Measurements from ENCODE around the gene TPK1.

The TPK1 gene

DNA sequence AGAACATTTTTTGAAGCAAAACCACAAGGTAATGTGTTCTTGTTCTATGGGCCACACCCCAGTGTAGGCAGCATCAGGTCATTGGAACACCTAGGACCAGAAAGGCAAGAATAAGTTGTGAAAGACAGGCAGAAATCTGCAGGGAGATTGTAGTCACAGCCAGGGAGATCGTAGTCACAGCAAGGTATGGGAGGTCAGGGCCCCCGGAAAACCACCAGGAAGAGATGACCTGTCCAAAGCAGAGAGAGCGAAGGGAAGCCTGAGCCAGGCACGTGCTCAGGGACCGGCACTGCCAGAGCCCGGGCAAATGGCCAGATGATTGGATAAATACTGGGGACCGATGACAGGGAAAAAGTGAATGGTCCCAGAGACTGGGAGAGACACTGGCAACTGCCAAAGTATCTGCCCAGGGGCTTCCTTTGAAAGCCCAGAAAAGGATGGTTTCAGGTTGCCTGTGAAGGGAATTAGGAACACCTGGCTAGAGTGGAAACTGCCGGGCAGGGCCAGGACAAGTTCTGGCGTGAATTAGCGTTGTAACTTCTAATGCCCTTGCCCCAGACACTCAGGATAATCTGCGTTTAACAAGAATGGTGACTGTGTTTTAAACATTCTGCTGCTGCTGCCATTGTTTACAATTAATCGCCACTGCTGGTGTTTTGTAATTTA is 428.5 kb downstream of the TPK1 start:
- DNase-seq (ENCODE audit: low spot score) = no peak

DNA sequence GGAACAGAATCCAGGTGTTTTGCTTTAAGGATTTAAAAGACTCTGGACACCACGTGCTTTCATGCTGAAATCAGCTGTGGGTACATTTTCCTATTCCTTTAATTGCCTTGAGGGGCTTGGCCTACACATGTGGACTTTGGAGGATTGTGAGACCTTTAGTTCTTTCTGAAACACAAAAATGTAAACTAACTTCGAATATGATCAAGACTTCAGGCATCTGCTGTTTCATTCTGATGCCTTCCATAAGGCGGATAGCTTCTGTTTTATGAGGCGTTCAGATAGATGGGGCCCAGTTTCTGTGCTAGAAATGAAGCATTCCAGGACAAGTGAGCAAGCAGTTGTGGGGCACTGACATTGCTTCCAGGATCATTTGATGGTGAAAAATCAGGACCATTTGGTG is 430.9 kb downstream of the TPK1 start:
- no peak for DNase-seq (ENCODE audit: low spot score)

DNA sequence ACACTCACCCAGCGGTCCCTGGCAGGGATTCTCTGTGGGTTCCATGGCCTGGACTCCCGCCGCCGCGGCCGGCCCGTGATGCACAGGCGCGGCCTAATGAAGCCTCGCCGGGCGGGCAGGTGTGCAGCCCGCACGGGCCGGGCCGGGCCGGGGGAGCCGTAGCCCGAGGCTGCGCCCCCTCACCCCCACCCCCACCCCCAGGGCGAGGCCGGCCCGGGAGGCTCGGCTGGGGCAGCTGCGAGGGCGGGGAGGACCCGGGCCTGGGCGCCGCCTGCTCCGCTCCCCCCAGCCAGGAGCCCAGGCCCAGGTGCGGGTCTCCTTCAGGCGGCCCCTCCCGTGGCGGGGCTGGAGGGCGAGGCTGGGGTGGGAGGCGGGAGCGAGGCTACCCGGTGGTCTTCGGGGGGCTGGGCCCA is 432.2 kb downstream of the TPK1 start, which contains the start of gene NOBOX:
NOBOX (minus strand) TSS at position 45 of the 413 bp plus-strand sequence.
- no peak for DNase-seq (ENCODE audit: low spot score)

DNA sequence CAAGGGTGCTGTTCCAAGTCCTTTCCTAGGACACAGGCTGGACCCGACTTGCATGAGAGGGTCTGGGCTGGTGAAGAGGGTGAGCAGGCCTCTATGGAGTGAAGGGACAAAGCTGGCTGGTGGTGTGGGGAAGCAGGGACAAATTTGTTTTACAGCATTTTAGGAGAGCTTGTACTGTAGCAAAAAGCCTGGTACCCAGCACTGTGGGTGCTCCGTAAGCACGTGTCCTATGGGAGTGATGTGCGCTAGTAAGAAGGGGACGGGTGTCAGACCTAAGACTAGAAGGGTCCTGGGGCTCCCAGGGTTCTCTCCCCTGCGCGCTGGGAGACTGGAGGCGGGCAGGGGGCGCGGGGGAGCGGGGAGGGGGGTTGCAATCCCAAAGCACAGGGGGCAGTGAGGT is 432.8 kb downstream of the TPK1 start:
- no peak for DNase-seq (ENCODE audit: low spot score)

Measured in activated CD4-positive, alpha-beta T cell treated with anti-CD3 and anti-CD28 coated beads, Interleukin-2, Interleukin-4, amounts not matched to agents 100 ng/mL and 50 ng/mL, durations not matched to agents 16 hours and 8 hours (primary cell).